Activated B cell treated with CpG ODN at 0.5 μM for 24 hours (primary cell): ENCODE data around the gene NUMB. TPM values are rescaled to one million over a fixed set of nuclear protein-coding genes. Genes with fewer than 3 reads are reported as not detected.
"Not testable (repeated sequence)": the region's sequence is repeated elsewhere in the genome, so short reads cannot be mapped to it uniquely, and the experiment has no call there.

Experiments used
- ATAC-seq: fragments of 200-7000 bp; cut with Tn5 transposase; one replicate; pipeline ENCODE4 v1.10.0; 2021; ENCODE audit warnings: low read depth, mild to moderate bottlenecking, moderate library complexity
- CTCF ChIA-PET: fragments of 350-600 bp; sonication (Branson Sonifier 250); formaldehyde crosslinking; loops from one replicate; lab custom pipeline; 2021; ENCODE audit warnings: antibody characterized with exemption; lab: Charles Lee
- POLR2A ChIA-PET: fragments of 350-600 bp; sonication (Branson Sonifier 250); formaldehyde crosslinking; loops from one replicate; lab custom pipeline; 2021; ENCODE audit warnings: antibody characterized with exemption; lab: Charles Lee
- DNase-seq: peaks from one replicate; pipeline ENCODE4 v3.0.0; 2022
- H3K27ac Mint-ChIP-seq: one replicate; pipeline ENCODE4 v1.8.0; 2020; ENCODE audit warnings: mixed read lengths
- H3K27me3 Mint-ChIP-seq: one replicate; pipeline ENCODE4 v1.8.0; 2021; ENCODE audit warnings: mixed read lengths
- H3K36me3 Mint-ChIP-seq: one replicate; pipeline ENCODE4 v1.8.0; 2021; ENCODE audit warnings: low read depth, mixed read lengths
- H3K4me1 Mint-ChIP-seq: one replicate; pipeline ENCODE4 v1.8.0; 2021; ENCODE audit warnings: mixed read lengths
- H3K4me3 Mint-ChIP-seq: one replicate; pipeline ENCODE4 v1.8.0; 2020; ENCODE audit warnings: mild to moderate bottlenecking, mixed read lengths
- H3K9me3 Mint-ChIP-seq: one replicate; pipeline ENCODE4 v1.8.0; 2020; ENCODE audit warnings: mixed read lengths
- CTCF ChIP-seq: fragments of 200-600 bp; IDR thresholded peaks from one replicate; pipeline ENCODE4 v1.8.0; 2022; ENCODE audit warnings: antibody characterized with exemption, mild to moderate bottlenecking
- intact Hi-C: fragments of 100-400 bp; cut with micrococcal nuclease; formaldehyde crosslinking; loops from one replicate; pipeline ENCODE4 v1.15.1; 2024
- total RNA-seq: library from RNA; stranded (reverse); gene quantifications from 2 replicates; pipeline ENCODE4 v1.2.3, GENCODE V29; 2022

Gene NUMB
- total RNA-seq, 1 donor from 2014 or later = 71.4 TPM

DNA sequence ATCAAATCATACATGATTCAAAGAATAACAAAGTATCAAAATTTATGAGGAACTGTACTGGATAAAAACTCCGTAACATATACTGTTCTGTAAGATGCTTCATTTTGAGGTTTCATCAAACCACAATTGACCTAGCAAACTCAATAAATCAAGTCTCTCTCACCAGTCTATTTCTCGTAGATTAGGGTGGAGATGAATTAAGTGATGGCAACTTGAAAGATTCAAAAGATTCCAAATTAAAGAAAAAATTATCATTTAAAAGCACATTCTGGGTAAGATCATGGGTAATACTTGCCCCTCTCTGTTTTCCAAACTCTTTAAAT, 146.7 kb downstream of the NUMB start:
- POLR2A ChIA-PET = interaction anchor here (1.2 kb wide), 1 partner anchor 103 kb away, joined by 4 read pairs; no protein-coding TSS in a partner anchor
- peak overlapping the region; percentile 68 for H3K4me3 Mint-ChIP-seq
- CTCF ChIA-PET = interaction anchor here (1.0 to 1.4 kb wide), 2 partner anchors 17 to 160 kb away, joined by 4 to 5 read pairs; no protein-coding TSS in a partner anchor
- DNase-seq (no peak), ATAC-seq (no peak)
- H3K4me1 Mint-ChIP-seq = peaks cover 14% of the 10 kb centered on the region
- H3K27ac Mint-ChIP-seq = peak overlapping the region; percentile 72
- intact Hi-C loops = loop anchor here (5.0 kb wide), 1 partner anchor 61 kb away; no protein-coding TSS in a partner anchor
- H3K27me3 Mint-ChIP-seq = no peaks in the 10 kb centered on the region
- H3K36me3 Mint-ChIP-seq = peaks cover 9% of the 10 kb centered on the region
- no peak for TF ChIP-seq CTCF
- no peaks in the 10 kb centered on the region for H3K9me3 Mint-ChIP-seq

- H3K36me3 Mint-ChIP-seq, H3K4me3 Mint-ChIP-seq, intact Hi-C loops, H3K27ac Mint-ChIP-seq, CTCF ChIA-PET, ATAC-seq, H3K27me3 Mint-ChIP-seq, DNase-seq, POLR2A ChIA-PET, H3K9me3 Mint-ChIP-seq: not testable (repeated sequence)
- peaks cover 27% of the 10 kb centered on the region for H3K4me1 Mint-ChIP-seq
Measured at GRCh38 chr14:73309207-73309606, 149.1 kb downstream of the NUMB start.

GRCh38 chr14:73307261-73307660, 151.1 kb downstream of the NUMB start:
- no peak overlapping the region for H3K4me3 Mint-ChIP-seq
- peaks cover 38% of the 10 kb centered on the region for H3K4me1 Mint-ChIP-seq
- POLR2A ChIA-PET = interaction anchor here (0.6 kb wide), 1 partner anchor 13 kb away, joined by 8 read pairs; no protein-coding TSS in a partner anchor
- H3K36me3 Mint-ChIP-seq = peaks cover 9% of the 10 kb centered on the region
- DNase-seq (no peak), ATAC-seq (no peak)
- TF ChIP-seq CTCF = no peak
- CTCF ChIA-PET = no interaction called here
- no peaks in the 10 kb centered on the region for H3K9me3 Mint-ChIP-seq
- peak overlapping the region; percentile 19 for H3K27ac Mint-ChIP-seq
- no peaks in the 10 kb centered on the region for H3K27me3 Mint-ChIP-seq
- intact Hi-C loops = no loop called here

DNA sequence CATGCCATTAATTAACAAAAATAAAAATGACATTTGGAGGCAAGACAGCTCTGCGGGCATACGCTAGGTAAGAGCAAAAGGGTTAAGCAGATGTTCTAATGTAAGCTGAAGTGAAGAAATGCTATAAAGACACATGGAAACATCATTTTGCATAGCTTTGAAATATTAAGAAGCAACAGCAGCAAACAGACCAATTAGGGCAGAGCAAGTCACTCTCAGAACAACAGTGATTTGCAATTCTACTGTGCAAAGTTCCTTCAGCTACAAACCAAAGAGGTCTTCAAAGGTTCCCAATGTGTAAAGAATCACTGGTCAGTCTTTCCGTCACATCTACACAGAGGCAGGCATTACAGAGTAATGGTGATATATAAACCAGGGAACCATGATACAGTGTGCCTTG, 152.8 kb downstream of the NUMB start:
- Mint-ChIP-seq H3K36me3 (peaks cover 12% of the 10 kb centered on the region), H3K4me1 (peaks cover 25% of the 10 kb centered on the region), H3K27me3 (no peaks in the 10 kb centered on the region), H3K9me3 (no peaks in the 10 kb centered on the region), H3K27ac (no peak overlapping the region), H3K4me3 (no peak overlapping the region)
- ChIA-PET POLR2A (no interaction called here), CTCF (interaction anchor here (0.9 to 1.1 kb wide), 2 partner anchors 10 to 96 kb away, joined by 3 to 4 read pairs; no protein-coding TSS in a partner anchor)
- no peak for TF ChIP-seq CTCF
- intact Hi-C loops = no loop called here
- DNase-seq (no peak), ATAC-seq (no peak)

GRCh38 chr14:73295198-73295796, 163.0 kb downstream of the NUMB start:
- Mint-ChIP-seq H3K27ac (no peak overlapping the region), H3K4me3 (no peak overlapping the region), H3K27me3 (no peaks in the 10 kb centered on the region), H3K9me3 (no peaks in the 10 kb centered on the region), H3K36me3 (peaks cover 26% of the 10 kb centered on the region), H3K4me1 (peaks cover 2% of the 10 kb centered on the region)
- ChIA-PET POLR2A (interaction anchor here (0.7 to 1.9 kb wide), 7 partner anchors 15 to 274 kb away, joined by 3 to 18 read pairs (median 5); partner anchors contain the start of genes ACOT2 and RIOX1), CTCF (interaction anchor here (0.6 to 3.3 kb wide), 36 partner anchors 9 to 472 kb away, joined by 3 to 205 read pairs (median 4); partner anchors contain the start of genes NUMB and RIOX1)
- ATAC-seq (peak; percentile 60), DNase-seq (no peak)
- peak; percentile 33 for TF ChIP-seq CTCF
- intact Hi-C loops = loop anchor here (1.0 to 5.0 kb wide), 3 partner anchors 123 to 338 kb away; no protein-coding TSS in a partner anchor
